Activated CD4-positive, CD25-positive, alpha-beta regulatory T cell treated with anti-CD3 and anti-CD28 coated beads, Interleukin-2, amount 50 U/mL, for 16 hours (primary cell): Measurements from ENCODE around the gene GRIA1.

ENCODE experiments used
- DNase-seq: peaks from one replicate; pipeline ENCODE4 v3.0.0-alpha.2; 2020; ENCODE audit warnings: low read depth, low spot score

GRIA1 gene

GRCh38 chr5:153546566-153546965, 56.1 kb downstream of the GRIA1 start:
- DNase-seq = no peak

- no peak for DNase-seq
These were observed 61.1 kb downstream of the GRIA1 start for GRCh38 chr5:153551537-153552079.

- no peak for DNase-seq
These were observed 62.4 kb downstream of the GRIA1 start for GRCh38 chr5:153552886-153553285.

- no peak for DNase-seq
These were observed 65.1 kb downstream of the GRIA1 start for GRCh38 chr5:153555420-153556114.

GRCh38 chr5:153558957-153559356, 68.5 kb downstream of the GRIA1 start:
- DNase-seq = no peak

GRCh38 chr5:153559926-153560325, 69.5 kb downstream of the GRIA1 start:
- DNase-seq = no peak

- DNase-seq = no peak
These were observed 71.7 kb downstream of the GRIA1 start for GRCh38 chr5:153562189-153562588.

GRCh38 chr5:153565822-153566221, 75.4 kb downstream of the GRIA1 start:
- no peak for DNase-seq

GRCh38 chr5:153569036-153569435, 78.6 kb downstream of the GRIA1 start:
- DNase-seq = no peak

GRCh38 chr5:153571162-153571561, 80.7 kb downstream of the GRIA1 start:
- DNase-seq = no peak

- no peak for DNase-seq
These were observed 82.1 kb downstream of the GRIA1 start for GRCh38 chr5:153572411-153573145.

- no peak for DNase-seq
These were observed 83.0 kb downstream of the GRIA1 start for GRCh38 chr5:153573326-153574033.

- no peak for DNase-seq
These were observed 93.9 kb downstream of the GRIA1 start for GRCh38 chr5:153584126-153584959.

GRCh38 chr5:153584960-153585359, 94.5 kb downstream of the GRIA1 start:
- DNase-seq = no peak

GRCh38 chr5:153585622-153586277, 95.3 kb downstream of the GRIA1 start:
- no peak for DNase-seq

- DNase-seq = no peak
These were observed 101.6 kb downstream of the GRIA1 start for GRCh38 chr5:153592081-153592480.

- DNase-seq = no peak
These were observed 104.3 kb downstream of the GRIA1 start for GRCh38 chr5:153594785-153595184.

- no peak for DNase-seq
These were observed 107.6 kb downstream of the GRIA1 start for GRCh38 chr5:153598099-153598498.

- DNase-seq = no peak
These were observed 110.9 kb downstream of the GRIA1 start for GRCh38 chr5:153601377-153601776.

- no peak for DNase-seq
These were observed 114.9 kb downstream of the GRIA1 start for GRCh38 chr5:153605386-153605785.

GRCh38 chr5:153610009-153610408, 119.5 kb downstream of the GRIA1 start:
- no peak for DNase-seq
